ENCODE results near the gene SLC30A1. TPM values are rescaled to one million over a fixed set of nuclear protein-coding genes. Genes with fewer than 3 reads are reported as not detected.
"Not testable (repeated sequence)": the region's sequence is repeated elsewhere in the genome, so short reads cannot be mapped to it uniquely, and the experiment has no call there.

Gene SLC30A1
- total RNA-seq, 1 donor from 2014 or later, result 7.1 TPM

GRCh38 chr1:211543025-211543424 is 35.9 kb downstream of the SLC30A1 start:
- no peaks in the 10 kb centered on the region for H3K79me2 ChIP-seq (ENCODE audit: low read depth)
- no peak overlapping the region for H3K27ac ChIP-seq
- no peak overlapping the region for H3K4me2 ChIP-seq
- H3K4me1 ChIP-seq, result no peaks in the 10 kb centered on the region
- TF ChIP-seq EZH2phosphoT487 (IDR thresholded peaks at IDR 0.05) (no peak), CTCF (IDR thresholded peaks at IDR 0.05) (no peak), EZH2 (IDR thresholded peaks at IDR 0.05) (no peak)
- H3K4me1 Mint-ChIP-seq, result peaks cover 13% of the 10 kb centered on the region
- no peaks in the 10 kb centered on the region for H3K27me3 ChIP-seq
- no peak overlapping the region for H3K4me3 ChIP-seq
- H3K9ac ChIP-seq, result no peak overlapping the region
- peaks cover 11% of the 10 kb centered on the region for H3K27me3 Mint-ChIP-seq (ENCODE audit: insufficient read depth, low read depth)
- H3K27ac Mint-ChIP-seq, result no peak overlapping the region
- no peak for DNase-seq (ENCODE audit: low spot score)
- no peaks in the 10 kb centered on the region for H3K36me3 ChIP-seq
- H2AFZ ChIP-seq (replicated peaks), result no peak overlapping the region
- H3K36me3 Mint-ChIP-seq, result peaks cover 2% of the 10 kb centered on the region
- no peak overlapping the region for H3K4me3 Mint-ChIP-seq
- no peaks in the 10 kb centered on the region for H3F3A ChIP-seq (ENCODE audit: low read depth)
- H3K9me3 ChIP-seq (ENCODE audit: low read depth), result no peaks in the 10 kb centered on the region
- H3K9me3 Mint-ChIP-seq, result peaks cover 18% of the 10 kb centered on the region
- no peaks in the 10 kb centered on the region for H4K20me1 ChIP-seq (ENCODE audit: low read depth)

GRCh38 chr1:211541720-211542477 is 37.1 kb downstream of the SLC30A1 start:
- Mint-ChIP-seq H3K9me3 (peaks cover 18% of the 10 kb centered on the region), H3K36me3 (peaks cover 2% of the 10 kb centered on the region), H3K27ac (no peak overlapping the region), H3K4me1 (peaks cover 15% of the 10 kb centered on the region), H3K27me3 (ENCODE audit: insufficient read depth, low read depth) (peaks cover 11% of the 10 kb centered on the region), H3K4me3 (no peak overlapping the region)
- no peaks in the 10 kb centered on the region for H3K27me3 ChIP-seq
- no peaks in the 10 kb centered on the region for H3K4me1 ChIP-seq
- no peak overlapping the region for H3K9ac ChIP-seq
- no peak overlapping the region for H3K27ac ChIP-seq
- H2AFZ ChIP-seq (replicated peaks), result no peak overlapping the region
- no peaks in the 10 kb centered on the region for H3F3A ChIP-seq (ENCODE audit: low read depth)
- TF ChIP-seq CTCF (IDR thresholded peaks at IDR 0.05), result no peak
- TF ChIP-seq EZH2phosphoT487 (IDR thresholded peaks at IDR 0.05), result no peak
- TF ChIP-seq EZH2 (IDR thresholded peaks at IDR 0.05), result no peak
- H3K4me2 ChIP-seq, result no peak overlapping the region
- no peaks in the 10 kb centered on the region for H3K36me3 ChIP-seq
- H4K20me1 ChIP-seq (ENCODE audit: low read depth), result no peaks in the 10 kb centered on the region
- no peak overlapping the region for H3K4me3 ChIP-seq
- no peak for DNase-seq (ENCODE audit: low spot score)
- no peaks in the 10 kb centered on the region for H3K79me2 ChIP-seq (ENCODE audit: low read depth)
- no peaks in the 10 kb centered on the region for H3K9me3 ChIP-seq (ENCODE audit: low read depth)

GRCh38 chr1:211541278-211541677 is 37.7 kb downstream of the SLC30A1 start:
- H3K4me3 Mint-ChIP-seq, result no peak overlapping the region
- H3K27me3 Mint-ChIP-seq (ENCODE audit: insufficient read depth, low read depth), result peaks cover 11% of the 10 kb centered on the region
- no peak overlapping the region for H3K4me3 ChIP-seq
- H3K4me1 ChIP-seq, result no peaks in the 10 kb centered on the region
- no peaks in the 10 kb centered on the region for H4K20me1 ChIP-seq (ENCODE audit: low read depth)
- H3K36me3 ChIP-seq, result no peaks in the 10 kb centered on the region
- TF ChIP-seq EZH2 (IDR thresholded peaks at IDR 0.05) (no peak), CTCF (IDR thresholded peaks at IDR 0.05) (no peak), EZH2phosphoT487 (IDR thresholded peaks at IDR 0.05) (no peak)
- no peaks in the 10 kb centered on the region for H3K79me2 ChIP-seq (ENCODE audit: low read depth)
- H3K4me2 ChIP-seq, result no peak overlapping the region
- H3K9me3 Mint-ChIP-seq, result peaks cover 18% of the 10 kb centered on the region
- H2AFZ ChIP-seq (replicated peaks), result no peak overlapping the region
- H3F3A ChIP-seq (ENCODE audit: low read depth), result no peaks in the 10 kb centered on the region
- H3K27me3 ChIP-seq, result no peaks in the 10 kb centered on the region
- peaks cover 2% of the 10 kb centered on the region for H3K36me3 Mint-ChIP-seq
- no peak overlapping the region for H3K27ac ChIP-seq
- H3K9ac ChIP-seq, result no peak overlapping the region
- H3K27ac Mint-ChIP-seq, result no peak overlapping the region
- H3K9me3 ChIP-seq (ENCODE audit: low read depth), result no peaks in the 10 kb centered on the region
- DNase-seq (ENCODE audit: low spot score), result no peak
- H3K4me1 Mint-ChIP-seq, result peaks cover 15% of the 10 kb centered on the region

GRCh38 chr1:211540824-211541223 is 38.1 kb downstream of the SLC30A1 start:
- H3K9me3 ChIP-seq (ENCODE audit: low read depth); H3K27ac Mint-ChIP-seq; H3K36me3 Mint-ChIP-seq; H3F3A ChIP-seq (ENCODE audit: low read depth); H3K4me3 Mint-ChIP-seq; DNase-seq (ENCODE audit: low spot score); H4K20me1 ChIP-seq (ENCODE audit: low read depth); H2AFZ ChIP-seq (replicated peaks); H3K4me2 ChIP-seq; H3K9ac ChIP-seq; H3K36me3 ChIP-seq; H3K4me1 ChIP-seq; H3K79me2 ChIP-seq (ENCODE audit: low read depth); H3K27me3 ChIP-seq; H3K4me3 ChIP-seq; H3K27ac ChIP-seq: not testable (repeated sequence)
- peaks cover 18% of the 10 kb centered on the region for H3K9me3 Mint-ChIP-seq
- peaks cover 13% of the 10 kb centered on the region for H3K27me3 Mint-ChIP-seq (ENCODE audit: insufficient read depth, low read depth)
- peaks cover 15% of the 10 kb centered on the region for H3K4me1 Mint-ChIP-seq
